ENCODE results near the gene RFC2.

Gene RFC2

GRCh38 chr7:74254129-74254857 lies at the start of gene RFC2:
RFC2 (minus strand) TSS chr7:74254399; CDS start chr7:74254383, 16 bp downstream.
- FAIRE-seq, result no peak

GRCh38 chr7:74302745-74303221 lies 48.6 kb upstream of the RFC2 start:
- FAIRE-seq, result no peak

- no peak for FAIRE-seq
These were observed 46.7 kb upstream of the RFC2 start for GRCh38 chr7:74300926-74301325.

DNA sequence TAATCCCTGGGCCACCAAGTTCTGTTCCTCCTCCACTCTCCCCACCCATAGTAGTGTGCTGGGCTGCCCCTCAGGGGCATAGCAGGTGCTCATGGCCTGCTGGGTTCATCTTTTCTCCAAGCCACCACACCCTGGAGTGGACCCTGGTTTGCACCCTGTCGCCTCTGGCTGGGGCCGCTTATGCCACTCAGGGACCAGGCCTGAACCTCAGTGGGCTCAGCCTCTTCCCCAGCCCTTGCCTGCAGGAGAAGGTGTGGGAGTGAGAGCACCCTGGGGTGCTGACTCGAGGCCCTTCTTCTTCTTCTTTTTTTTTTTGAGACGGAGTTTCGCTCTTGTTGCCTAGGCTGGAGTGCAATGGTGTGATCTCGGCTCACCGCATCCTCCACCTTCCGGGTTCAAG lies 45.2 kb upstream of the RFC2 start:
- FAIRE-seq, result no peak

- no peak for FAIRE-seq
These were observed 43.5 kb upstream of the RFC2 start for GRCh38 chr7:74297516-74298233.

- no peak for FAIRE-seq
These were observed 40.2 kb upstream of the RFC2 start for GRCh38 chr7:74294191-74294998.

DNA sequence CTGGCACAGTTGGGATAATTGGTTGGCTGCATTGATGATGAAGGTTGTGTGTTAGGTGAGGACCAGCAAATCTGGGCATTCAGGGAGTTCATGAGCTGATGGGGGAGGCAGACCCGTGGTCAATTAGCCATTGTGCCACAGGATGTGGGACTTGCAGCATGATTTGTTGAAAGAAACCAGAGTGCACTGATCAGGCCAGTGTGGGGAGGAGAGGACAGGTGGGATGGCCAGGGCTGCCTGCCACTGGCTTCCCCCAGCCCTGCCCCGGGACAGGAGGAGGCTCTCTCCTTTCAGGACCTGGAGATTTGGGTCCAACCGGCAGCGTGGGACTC lies 39.3 kb upstream of the RFC2 start:
- no peak for FAIRE-seq

DNA sequence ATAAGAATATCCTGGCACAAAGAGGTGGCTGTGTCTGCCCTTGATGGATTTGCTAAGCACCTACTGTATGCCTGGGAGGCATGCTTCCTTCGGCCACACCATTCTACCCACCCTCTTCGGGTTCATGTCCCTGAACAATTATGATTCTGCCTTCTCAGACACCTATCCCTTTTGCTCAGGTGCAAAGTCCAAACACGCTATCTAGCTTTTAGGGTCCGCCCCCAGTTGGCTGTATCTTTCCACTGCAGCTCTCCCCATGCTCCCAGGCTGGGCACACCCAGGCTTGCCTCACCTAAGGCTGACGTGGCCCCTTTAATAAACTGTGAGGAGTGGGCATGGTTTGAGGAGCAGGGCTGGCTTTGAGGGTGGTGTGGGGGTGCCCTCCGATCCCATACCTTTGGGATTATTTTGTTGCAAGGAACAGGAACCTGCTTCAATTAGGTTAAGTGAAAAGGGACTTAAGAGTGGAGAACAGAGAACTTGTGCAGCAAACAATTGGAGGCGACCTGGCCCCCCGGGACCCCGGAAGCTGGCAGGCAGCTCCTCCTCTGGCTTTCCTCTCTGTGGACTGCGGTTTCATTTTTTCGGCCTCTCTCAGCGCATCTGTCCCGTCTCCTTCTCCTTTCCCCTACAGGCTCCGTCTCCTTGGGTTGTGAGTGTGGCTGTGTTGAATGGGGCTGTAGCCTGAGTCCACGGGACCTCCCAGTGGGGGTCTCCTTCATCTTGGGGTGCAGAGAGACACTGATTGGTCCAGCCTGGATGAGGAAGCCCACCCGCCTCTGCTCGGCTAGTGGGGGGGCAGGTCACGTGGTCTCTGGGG lies 38.8 kb upstream of the RFC2 start:
- no peak for FAIRE-seq

DNA sequence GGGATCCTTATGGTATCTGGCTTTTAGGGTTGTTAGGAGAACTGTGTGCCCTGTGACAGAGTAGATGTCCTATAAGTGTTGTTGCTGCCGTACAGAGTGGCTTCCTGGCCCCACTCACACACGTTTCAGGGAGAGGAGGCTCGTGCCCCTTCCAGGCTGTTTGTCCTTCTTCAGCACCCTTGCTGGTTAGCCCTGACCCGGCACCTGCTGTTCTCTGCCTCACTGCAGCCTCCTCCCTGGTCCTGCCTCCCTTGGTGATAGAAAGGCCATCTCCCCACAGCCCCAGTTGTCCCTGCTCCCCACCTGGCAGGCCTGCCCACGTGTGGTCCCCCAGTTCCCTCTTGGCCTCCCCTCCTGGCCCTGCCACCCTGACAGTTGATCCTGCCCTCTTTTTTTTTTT lies 37.3 kb upstream of the RFC2 start:
- no peak for FAIRE-seq

GRCh38 chr7:74290981-74291441 lies 36.8 kb upstream of the RFC2 start:
- FAIRE-seq, result no peak

GRCh38 chr7:74290553-74290950 lies 36.4 kb upstream of the RFC2 start:
- FAIRE-seq, result no peak

DNA sequence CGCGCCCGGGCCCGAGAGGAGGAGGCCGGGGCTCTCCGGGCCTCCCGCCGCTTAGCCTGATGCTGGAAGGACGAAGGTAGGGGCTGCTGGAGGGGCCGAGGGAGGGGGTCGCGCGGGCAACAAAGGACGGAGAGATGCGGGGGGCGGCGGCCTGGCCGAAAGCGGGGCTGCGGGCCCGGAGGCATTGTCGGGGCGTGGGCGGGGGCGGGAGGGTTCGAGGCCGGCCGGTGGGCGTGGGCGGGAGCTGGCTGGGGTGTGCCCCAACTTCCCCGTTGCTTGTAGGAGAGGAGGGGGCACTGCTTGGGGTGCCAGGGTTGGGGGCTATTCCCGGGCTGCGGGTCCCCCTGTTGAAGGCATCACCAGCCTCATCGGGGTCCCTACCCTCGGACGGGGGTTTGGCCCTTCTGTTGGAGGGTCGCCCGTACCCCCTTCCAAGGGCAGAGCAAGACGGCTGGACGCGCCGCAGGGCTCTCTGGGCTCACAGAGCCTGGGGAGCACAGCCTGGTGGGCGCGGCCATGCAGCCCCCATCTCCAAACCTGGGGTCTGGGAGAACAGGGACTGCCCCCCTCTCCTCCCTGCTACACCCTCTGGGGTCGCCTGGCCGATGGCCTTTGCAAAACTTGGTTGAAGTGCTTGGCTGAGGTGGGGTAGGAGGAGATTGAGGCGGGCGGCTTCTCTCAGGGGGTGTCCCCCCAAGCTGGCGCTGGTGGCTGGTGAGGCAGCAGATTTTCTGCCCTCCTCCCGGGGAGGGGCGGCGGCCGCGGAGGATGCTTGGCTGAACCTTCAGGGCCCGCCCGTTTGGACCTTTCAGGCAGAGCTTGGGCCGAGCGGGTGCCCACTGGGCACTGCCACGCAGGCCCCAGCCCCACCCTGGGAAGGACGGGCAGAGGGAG lies 35.7 kb upstream of the RFC2 start:
- FAIRE-seq, result no peak

DNA sequence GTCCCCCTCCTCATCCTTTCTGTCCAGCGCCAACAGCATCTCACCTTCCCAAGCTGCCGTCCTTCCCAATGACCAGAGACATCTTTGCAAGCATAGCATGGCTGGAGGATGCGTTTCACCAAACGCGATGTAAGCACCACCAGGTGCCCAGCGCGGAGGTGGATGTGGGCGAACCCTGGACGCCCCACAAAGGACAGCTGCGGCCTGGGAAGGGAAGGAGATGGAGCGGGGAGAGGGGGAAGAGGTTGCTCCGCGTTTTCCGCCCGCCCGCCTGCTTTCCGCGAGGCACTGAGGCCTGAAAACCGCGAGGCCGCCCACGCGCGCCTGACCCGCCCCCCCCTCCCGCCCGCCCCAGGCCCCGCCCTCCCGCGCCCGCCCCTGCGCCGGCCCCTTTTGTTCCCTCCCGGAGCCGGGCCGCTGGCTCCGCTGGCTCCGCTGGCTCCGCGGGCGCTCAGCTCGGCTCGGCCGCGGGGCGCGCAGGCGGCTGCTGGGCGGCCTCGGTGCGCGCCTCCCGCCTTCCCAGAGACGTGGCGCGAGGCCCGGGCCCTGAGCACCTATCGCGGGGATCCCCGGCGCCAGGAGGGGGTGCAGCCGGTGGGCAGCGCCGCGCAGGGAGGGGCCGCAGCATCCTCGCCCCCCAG lies 34.9 kb upstream of the RFC2 start, which contains the start of gene CLIP2:
TSS of gene CLIP2 (plus strand) at position 390 of the 641 bp plus-strand sequence. CDS start 28,140 bp downstream, outside the sequence.
- FAIRE-seq, result no peak

DNA sequence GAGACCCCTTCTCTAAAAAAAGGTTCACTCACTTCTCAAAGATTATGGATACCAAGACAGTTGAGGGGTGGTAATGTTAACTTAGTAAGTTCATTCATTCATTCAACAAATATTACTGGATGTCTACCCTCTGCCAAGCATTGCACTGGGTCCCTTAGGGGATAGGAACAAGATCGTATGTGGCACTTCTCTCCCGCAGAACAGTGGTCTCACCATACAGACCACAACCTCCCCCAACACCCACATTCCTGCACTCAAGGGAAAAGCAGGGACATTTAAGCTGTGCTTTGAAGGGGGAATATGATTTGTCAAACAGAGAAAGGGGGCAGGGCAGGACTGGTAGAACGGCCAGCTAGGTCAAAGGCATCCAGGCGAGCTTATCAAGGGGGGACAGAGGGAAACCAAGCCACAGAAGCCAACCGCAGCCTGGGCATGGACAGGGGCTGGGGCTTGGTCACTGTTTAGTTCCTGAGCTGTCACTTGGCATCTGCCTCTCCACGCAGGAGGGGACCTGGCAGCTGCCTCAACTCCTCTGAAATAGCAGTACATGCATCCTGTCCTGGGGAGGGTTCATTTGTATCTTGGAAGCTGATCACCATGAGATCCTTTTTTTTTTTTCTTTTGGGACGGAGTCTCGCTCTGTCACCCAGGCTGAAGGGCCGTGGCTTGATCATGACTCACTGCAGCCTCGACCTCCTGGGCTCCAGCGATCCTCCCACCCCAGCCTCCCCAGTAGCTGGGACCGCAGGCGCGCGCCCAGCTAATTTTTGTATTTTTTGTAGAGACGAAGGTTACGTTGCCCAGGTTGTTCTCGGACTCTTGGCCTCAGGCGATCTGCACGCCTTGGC lies 34.1 kb upstream of the RFC2 start:
- FAIRE-seq, result no peak

DNA sequence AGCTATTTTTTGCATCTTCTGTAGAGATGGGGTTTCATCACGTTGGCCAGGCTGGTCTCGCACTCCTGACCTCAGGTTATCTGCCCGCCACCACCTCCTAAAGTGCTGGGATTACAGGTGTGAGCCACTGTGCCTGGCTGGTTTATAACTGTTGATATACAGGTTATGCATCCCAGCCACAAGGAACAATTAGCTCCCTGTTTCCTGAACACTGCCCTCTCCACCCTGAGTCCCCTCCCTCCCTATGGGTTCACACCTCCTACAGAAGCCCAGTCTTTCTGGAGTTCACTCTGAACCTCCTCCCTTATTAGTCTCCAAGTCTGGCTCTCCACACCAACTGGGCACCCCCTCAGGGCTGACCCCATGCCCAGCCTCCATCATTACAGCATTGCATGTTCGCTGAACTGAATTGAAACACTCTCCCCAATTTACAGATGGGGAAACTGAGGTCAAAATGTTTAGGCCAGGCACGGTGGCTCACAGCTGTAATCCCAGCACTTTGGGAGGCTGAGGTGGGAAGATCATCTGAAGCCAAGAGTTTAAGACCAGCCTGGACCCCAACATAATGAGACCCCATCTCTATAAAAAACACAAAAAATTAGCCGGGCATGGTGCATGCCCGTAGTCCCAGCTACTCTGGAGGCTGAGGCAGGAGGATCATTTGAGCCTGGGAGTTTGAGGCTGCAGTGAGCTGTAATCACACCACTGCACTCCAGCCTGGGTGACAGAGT lies 33.3 kb upstream of the RFC2 start:
- FAIRE-seq, result no peak

GRCh38 chr7:74286131-74286530 lies 31.9 kb upstream of the RFC2 start:
- no peak for FAIRE-seq

DNA sequence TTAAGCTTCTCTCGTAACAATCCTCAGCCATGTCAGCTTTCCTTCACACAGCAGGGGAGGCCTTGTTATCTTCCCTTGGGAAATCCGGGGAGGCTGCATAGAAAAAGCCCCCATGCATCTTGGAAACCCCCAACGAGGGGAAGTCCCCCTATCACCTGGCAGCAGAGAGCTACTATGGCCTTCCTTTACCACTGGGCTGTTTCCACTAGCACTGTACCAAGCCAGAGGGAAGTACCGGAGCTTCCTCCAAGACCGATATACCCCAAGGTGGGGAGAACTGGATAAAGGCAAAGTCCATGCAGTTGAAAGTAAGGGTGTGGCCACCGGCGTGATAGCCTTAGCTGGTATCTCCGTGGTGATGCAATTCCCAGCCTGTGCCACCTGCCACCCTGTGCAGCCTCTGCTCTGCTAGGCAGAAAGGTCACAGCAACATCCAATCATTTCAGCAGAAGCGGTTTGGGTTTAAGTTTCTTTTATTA lies 30.6 kb upstream of the RFC2 start:
- FAIRE-seq, result no peak

DNA sequence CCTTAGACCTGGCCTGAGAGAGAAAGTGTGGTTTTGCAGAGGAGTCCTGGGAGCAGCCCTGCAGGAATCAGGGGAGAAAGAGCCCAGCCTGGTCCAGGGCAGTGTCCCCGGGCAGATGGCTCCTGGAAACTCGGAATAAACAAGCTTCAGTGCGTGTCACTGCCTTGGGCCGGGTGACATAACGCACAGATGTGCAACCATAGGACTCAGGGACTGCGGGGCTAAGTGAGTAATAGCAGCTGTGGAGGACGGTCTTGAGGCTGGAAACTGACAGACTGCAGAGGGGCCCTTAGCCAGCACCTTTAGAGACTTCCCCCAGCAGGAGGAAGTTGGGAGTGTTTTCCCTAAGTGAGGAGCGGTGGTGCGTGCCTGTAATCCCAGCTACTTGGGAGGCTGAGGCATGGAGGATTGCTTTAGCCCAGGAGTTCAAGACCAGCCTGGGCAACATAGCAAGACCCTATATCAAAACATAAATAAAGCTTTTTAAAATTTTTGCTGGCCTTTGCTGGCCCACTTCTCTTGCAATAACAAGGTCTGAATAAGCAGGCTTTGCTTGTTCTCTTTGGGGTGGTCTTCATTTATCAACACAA lies 29.8 kb upstream of the RFC2 start:
- FAIRE-seq, result no peak
